Stimulated activated CD4-positive, alpha-beta T cell treated with anti-CD3 and anti-CD28 coated beads, Interleukin-4, amount 100 ng/mL, for 48 hours (primary cell): Measurements from ENCODE around the gene ARHGAP1.

Source experiments
- DNase-seq, 2 donors: peaks; one replicate each; pipeline ENCODE4 v3.0.0-alpha.2; 2020; ENCODE audit warnings: low read depth in 2 of 2

Gene ARHGAP1

DNA sequence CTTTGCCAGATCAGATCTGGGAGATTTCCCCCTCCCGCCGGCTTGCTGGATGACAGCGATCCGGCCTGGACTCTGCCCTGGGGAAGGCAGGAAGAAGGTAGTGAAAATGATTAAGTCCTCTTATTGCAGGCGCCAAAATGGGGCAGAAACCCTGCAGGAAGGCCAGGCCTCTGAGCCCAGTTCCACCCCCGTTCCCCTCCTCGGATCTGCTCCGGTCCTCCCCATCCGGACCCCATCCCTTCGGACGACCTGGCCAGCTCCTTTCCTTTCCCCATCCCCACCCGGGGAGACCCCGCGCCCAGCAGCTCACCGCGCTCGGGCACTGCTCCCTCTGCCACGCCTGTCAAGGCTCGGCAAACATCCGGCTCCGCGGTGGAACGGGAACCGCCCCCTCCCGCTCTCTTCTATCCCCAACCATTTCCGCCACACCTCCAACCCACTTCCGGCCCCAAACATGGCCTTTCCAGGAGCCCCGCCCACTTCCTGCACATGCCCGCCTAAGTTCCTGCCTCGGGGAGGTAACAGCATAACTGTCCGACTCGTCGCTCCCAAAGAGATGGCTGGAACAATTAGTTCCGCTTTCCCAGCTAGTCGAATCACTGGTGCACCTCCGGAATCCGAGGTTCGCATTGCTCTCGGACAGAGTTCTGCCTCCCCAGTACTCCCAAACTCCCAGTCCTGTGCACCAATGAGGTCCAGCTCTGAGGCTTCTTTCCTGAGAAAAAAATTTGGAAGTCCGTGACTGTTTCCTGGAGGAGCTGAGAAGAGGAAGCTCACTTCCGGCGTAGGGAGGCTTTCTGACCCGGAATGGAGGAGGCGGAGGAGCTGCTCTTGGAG is at the start of gene ARHGAP1, which contains the start of gene ZNF408:
Gene ARHGAP1, minus strand, starts transcription at position 379 of the 837 bp plus-strand sequence. CDS start 4,512 bp downstream, outside the sequence.
Gene ZNF408, plus strand, starts transcription at position 791 of the 837 bp plus-strand sequence. Its CDS starts 17 bp downstream, at position 808.
- DNase-seq: peak; percentile 98 to 100

- no peak for DNase-seq
Observed at GRCh38 chr11:46747150-46747549, 46.7 kb upstream of the ARHGAP1 start.

DNA sequence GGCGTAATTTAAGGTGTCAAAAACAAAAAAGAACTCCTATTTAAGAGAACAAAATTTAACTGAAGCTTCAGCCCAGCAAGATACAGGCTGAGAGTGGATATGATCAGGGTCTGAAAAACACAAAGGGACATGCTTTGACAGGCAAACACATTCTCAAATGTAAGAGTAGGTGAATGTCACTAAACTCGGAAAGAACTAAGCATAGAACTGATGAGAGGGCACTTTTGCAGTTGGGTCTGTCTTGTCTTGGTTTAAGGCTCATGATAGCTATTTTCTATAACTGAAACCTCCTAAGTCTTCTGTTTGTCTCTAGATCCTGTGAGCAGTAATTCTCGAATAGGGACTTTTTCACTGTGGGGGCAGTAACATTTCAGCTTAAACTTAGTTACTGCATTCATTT is 45.6 kb upstream of the ARHGAP1 start:
- no peak for DNase-seq

DNA sequence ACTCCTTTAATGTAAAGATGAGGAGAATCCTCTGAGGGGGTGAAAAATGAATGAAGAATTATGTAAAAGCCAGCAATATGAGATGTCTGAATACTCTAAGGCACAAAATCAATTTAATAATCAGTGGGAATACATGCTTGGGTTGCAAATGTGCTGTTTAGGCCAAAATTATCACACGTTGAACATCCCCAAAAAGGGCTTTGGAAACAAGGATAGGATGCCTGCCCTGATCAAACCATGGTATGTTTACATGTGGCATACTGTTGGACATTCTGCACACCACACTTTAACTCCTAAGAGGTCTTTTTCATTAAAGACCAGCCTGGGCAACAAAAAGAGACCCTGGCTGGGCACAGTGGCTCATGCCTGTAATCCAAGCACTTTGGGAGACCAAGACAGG is 44.9 kb upstream of the ARHGAP1 start:
- no peak for DNase-seq

GRCh38 chr11:46743693-46744339 is 43.4 kb upstream of the ARHGAP1 start:
- no peak for DNase-seq

GRCh38 chr11:46743043-46743442 is 42.6 kb upstream of the ARHGAP1 start:
- DNase-seq: no peak

GRCh38 chr11:46741600-46742484 is 41.4 kb upstream of the ARHGAP1 start:
- no peak for DNase-seq

- DNase-seq: no peak
Observed at GRCh38 chr11:46738887-46739286, 38.5 kb upstream of the ARHGAP1 start.

- DNase-seq: no peak
Observed at GRCh38 chr11:46737699-46738098, 37.3 kb upstream of the ARHGAP1 start.

GRCh38 chr11:46736615-46737014 is 36.2 kb upstream of the ARHGAP1 start:
- DNase-seq: no peak

DNA sequence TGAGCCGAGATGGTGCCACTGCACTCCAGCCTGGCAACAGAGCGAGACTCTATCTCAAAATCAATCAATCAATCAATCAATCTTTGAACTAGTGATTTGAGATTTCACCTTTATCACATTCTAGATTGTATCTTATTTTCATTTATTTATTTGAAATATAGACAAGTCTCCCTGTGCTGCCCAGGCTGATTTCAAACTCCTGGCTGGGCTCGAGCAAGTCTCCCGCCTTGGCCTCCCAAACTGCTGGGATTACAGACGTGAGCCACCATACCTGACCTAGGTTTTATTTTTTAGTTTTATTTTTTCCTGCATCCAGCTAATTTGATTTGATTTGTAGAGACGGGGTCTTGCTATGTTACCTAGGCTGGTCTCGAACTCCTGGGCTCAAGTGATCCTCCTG is 35.7 kb upstream of the ARHGAP1 start:
- DNase-seq: no peak

DNA sequence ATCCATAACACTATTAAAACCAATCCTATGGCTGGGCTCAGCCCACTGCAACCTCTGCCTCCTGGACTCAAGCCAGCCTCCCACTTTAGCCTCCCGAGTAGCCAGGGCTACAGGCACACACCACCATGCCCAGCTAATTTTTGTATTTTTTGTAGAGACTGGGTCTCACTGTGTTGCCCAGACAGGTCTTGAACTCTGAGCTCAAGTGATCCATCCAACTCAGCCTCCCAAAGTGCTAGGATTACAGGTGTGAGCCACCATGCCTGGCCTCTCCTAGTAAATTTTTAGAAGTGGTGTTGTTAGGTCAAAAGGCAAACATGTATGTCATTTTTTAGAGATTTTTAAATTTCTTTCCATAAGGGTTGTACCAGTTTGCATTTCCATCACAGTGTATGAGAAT is 32.8 kb upstream of the ARHGAP1 start:
- DNase-seq: no peak

- DNase-seq: no peak
Observed at GRCh38 chr11:46731545-46731944, 31.1 kb upstream of the ARHGAP1 start.

DNA sequence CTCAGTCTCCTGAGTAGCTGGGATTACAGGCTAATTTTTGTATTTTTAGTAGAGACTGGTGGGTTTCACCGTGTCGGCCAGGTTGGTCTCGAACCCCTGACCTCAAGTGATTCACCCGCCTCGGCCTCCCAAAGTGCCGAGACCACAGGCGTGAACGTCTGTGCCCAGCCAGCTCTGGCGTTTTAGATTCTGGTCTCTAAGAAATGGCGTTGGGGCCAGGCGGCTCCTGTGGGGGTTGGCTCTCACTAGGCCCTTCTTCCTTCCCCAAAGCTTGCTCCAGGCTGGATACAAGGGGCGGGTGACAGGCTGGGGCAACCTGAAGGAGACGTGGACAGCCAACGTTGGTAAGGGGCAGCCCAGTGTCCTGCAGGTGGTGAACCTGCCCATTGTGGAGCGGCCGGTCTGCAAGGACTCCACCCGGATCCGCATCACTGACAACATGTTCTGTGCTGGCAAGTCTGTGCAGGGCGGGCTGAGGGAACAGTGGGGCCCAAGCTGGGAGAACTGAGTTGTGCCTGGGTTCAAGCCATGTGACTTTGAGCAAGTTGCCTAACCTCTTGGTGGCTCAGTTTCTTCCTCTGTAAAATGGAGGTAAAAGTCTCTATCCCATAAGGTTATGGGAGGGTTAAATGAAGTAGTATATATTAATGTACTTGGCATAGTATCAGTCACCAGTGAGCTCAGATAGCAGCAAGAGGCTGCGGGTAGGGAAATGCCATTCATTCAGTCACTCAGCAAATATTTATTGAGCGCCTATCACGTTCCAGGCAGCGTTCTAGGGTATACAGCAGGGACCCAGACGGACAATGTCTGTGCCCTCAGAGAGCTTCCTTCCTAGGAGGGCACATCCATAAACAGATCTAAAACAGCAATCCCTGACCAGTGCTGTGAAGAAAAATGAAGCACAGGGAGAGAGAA is 28.9 kb upstream of the ARHGAP1 start:
- no peak for DNase-seq

- no peak for DNase-seq
Observed at GRCh38 chr11:46728659-46729040, 28.2 kb upstream of the ARHGAP1 start.

DNA sequence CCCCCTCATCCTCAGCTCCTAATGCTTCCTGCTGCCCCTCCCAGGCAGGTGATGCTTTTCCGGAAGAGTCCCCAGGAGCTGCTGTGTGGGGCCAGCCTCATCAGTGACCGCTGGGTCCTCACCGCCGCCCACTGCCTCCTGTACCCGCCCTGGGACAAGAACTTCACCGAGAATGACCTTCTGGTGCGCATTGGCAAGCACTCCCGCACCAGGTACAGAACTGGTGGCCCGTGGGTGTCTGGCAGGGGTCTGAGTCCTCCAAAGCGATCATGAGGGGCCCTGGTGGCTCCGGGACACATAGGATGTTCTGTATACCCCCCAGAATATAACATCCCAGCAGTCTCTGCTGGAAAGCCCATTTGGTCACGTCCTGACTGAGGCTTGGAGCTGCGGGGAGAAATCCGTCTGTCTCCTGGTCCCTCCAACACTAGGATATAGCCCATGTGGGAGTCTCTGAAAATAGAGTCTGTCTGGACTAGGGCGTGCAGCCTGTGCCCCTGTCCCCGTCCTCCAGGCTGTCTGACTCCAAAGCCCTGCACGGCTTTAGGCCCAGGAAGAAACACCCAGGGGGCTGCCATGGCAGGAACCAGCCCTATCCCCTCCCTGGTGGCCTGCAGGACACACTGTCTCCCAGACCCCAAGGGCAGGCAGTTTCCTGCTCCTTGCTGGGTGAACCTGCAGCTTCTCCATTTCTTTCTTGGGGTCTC is 27.7 kb upstream of the ARHGAP1 start:
- no peak for DNase-seq

- no peak for DNase-seq
Observed at GRCh38 chr11:46726206-46726862, 25.9 kb upstream of the ARHGAP1 start.

DNA sequence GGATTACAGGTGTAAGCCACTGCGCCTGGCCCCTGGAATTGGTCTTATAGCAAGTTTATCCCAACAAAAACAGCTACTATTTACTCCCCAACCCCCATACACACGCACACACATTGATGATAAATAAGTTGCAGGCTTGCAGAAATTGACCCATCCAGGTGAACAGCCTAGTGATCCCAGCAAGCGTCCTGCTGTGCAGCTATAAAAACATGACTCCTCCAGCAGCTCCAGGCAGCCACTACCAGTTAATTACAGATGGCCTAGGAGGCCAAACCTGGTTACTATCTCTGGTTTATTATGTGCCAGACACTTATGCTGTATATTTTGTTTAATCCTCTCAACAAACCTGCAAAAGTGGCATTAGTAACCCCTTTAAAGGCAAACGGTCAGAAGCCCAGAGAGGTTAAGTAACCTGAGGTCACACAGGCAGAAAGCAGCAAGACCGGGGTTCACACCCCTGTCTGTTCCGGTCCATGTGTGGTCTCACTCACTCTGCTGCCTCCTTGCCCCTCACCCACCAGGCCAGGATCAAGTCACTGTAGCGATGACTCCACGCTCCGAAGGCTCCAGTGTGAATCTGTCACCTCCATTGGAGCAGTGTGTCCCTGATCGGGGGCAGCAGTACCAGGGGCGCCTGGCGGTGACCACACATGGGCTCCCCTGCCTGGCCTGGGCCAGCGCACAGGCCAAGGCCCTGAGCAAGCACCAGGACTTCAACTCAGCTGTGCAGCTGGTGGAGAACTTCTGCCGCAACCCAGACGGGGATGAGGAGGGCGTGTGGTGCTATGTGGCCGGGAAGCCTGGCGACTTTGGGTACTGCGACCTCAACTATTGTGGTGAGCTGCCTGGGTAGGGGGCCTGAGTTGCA is 25.2 kb upstream of the ARHGAP1 start:
- no peak for DNase-seq

DNA sequence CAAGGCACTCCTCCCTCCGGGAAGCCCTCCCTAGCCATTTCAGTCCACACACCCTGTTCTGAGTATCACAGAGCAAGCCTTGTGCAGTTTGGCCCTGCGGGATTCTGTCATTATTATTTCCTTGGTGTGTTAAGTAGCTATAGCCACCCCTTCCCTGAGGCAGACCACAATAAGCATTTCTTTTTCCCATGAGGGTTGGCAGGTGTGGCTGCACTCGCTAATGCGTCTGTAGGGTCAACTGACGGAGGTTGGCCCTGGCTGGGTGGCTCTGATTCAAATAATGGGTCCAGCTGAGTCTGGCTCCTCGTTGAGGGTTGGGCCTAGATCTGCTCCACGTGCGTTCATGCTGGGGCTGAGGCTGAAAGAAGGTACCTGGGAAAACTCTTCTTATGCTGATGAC is 23.7 kb upstream of the ARHGAP1 start:
- DNase-seq: no peak
